H7 (cell line): ENCODE results near the gene GPRC5B. TPM values are rescaled to one million over a fixed set of nuclear protein-coding genes. Genes with fewer than 3 reads are reported as not detected.

Experiments
- DNase-seq: peaks from one replicate; pipeline ENCODE4 v3.0.0; 2012
- H3K27me3 ChIP-seq: 2 replicates; pipeline ENCODE4 v1.6.0; 2011; ENCODE audit warnings: mild to moderate bottlenecking, low read length; ENCODE audit not compliant: control insufficient read depth, insufficient read depth
- H3K36me3 ChIP-seq: replicated peaks from 2 replicates; pipeline ENCODE4 v1.5.1; 2011; ENCODE audit warnings: low read length; ENCODE audit not compliant: control insufficient read depth, insufficient read depth
- H3K4me3 ChIP-seq: 2 replicates; pipeline ENCODE4 v1.5.1; 2011; ENCODE audit warnings: low read depth, mild to moderate bottlenecking, control low read depth, low read length, moderate library complexity; ENCODE audit not compliant: insufficient read depth
- total RNA-seq: library from RNA; depleted of rRNA; stranded (reverse); fragments of >200 nt; shearing (Covaris generic); gene quantifications from 2 replicates; pipeline ENCODE4 v1.2.3, GENCODE V29; 2014; rRNA removed

GPRC5B gene
- total RNA-seq, 1 experiment from 2014 or later = 66.0 TPM

DNA sequence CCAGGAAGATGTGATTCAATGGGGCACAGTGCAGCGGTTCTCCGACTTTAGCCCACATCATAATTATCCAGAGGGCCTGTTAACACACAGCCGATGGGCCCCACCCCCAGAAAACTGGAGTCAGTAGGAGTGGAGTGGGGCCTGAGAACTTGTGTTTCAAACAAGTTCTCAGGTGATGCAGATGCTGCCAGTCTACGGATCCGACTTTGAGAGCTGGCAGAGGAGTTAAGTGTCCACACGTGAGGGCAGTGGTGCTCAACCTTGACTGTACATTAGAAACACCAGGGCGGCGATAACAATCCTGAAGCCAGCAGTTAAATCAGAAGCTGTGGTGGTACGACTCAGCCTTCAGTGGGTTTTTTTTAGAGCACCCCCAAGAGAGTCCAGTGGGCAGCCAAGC lies 75.0 kb downstream of the GPRC5B start:
- no peaks in the 10 kb centered on the region for H3K27me3 ChIP-seq
- no peaks in the 10 kb centered on the region for H3K36me3 ChIP-seq
- H3K4me3 ChIP-seq = no peak overlapping the region
- DNase-seq = no peak

DNA sequence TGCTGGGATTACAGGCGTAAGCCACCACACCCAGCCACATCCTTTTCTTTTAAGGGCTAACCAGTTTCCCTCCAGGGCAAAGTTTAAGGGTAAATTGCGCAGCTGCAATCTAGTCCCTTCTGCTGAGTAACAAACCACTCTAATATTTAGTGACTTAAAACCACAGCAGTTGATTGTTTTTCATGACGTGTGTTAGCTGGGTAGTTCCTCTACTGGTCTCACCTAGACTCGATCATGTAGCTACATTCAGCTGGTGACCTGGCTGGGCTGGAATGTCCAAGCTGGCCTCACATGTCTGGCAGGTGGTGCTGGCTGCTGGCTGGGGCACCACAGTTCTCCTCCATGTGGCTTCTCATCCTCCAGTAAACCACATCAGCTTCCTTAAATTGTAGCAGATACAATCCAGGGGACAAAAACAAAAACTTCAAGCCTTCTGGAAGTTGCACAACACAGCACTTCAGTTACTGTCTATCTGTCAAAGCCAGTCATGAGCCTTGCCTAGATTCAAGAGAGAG lies 75.5 kb downstream of the GPRC5B start:
- H3K36me3 ChIP-seq = no peaks in the 10 kb centered on the region
- no peak for DNase-seq
- H3K27me3 ChIP-seq = no peaks in the 10 kb centered on the region
- no peak overlapping the region for H3K4me3 ChIP-seq

DNA sequence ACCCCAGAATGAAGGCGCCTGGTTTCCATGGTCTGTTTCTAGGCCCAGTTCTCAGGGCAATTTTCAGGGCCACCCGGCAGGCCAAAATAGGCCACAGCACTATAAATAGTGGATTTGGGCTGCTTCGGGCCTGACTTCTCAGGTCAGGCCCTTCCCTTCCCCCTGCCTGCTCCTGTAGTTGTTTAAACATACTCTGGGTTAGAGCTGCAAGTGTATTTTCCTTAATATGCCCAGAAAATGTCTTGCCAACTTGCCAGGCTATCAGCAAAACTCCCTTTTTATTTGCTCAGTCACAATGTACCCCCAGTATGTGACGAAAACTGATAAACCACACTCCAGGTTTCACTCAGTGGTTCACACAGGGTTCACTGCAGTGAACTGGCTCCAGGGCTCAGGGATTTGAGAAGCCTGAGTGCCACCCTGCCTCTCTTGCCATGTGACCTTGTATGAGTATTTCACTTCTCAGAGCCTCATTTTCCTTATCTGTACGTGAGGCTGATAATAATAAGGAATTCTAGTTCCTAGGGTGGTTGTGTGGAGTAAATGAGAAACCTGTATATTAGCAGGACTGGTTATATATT lies 76.5 kb downstream of the GPRC5B start:
- H3K36me3 ChIP-seq = no peaks in the 10 kb centered on the region
- DNase-seq = no peak
- no peak overlapping the region for H3K4me3 ChIP-seq
- H3K27me3 ChIP-seq = no peaks in the 10 kb centered on the region

Other genes with a start within 250 kb of the GPRC5B start
- 35.5 and 50.6 TPM in 2 replicates for gene KNOP1, start 166.6 kb downstream of the GPRC5B start, total RNA-seq
- 4.4 and 6.4 TPM in 2 replicates for gene IQCK, start 166.6 kb downstream of the GPRC5B start, total RNA-seq
- gene GPR139, start 189.0 kb upstream of the GPRC5B start, total RNA-seq = 0.15 TPM in 1 of 2 replicates, not detected in the other